Upper lobe of left lung (tissue), 6 donors: Measurements from ENCODE around the gene TNN. TPM values are rescaled to one million over a fixed set of nuclear protein-coding genes. Genes with fewer than 3 reads are reported as not detected.
"Not testable (repeated sequence)": the region's sequence is repeated elsewhere in the genome, so short reads cannot be mapped to it uniquely, and the experiment has no call there.

Experiments used
- ATAC-seq, 2 donors: fragments of 200-7000 bp; cut with Tn5 transposase; one replicate each; pipeline ENCODE4 v1.9.1; 2022; ENCODE audit warnings: mild to moderate bottlenecking in 2 of 2, moderate library complexity in 2 of 2; ENCODE audit not compliant: low FRiP score in 2 of 2
- DNase-seq, 2 donors: peaks; one replicate each; pipeline ENCODE4 v3.0.0-alpha.2; 2019 to 2020
- H3K27ac ChIP-seq, 4 donors: fragments of 200-600 bp; sonication (generic); one replicate each; pipeline ENCODE4 v1.5.1; 2016 to 2019
- H3K27me3 ChIP-seq, 4 donors: fragments of 200-600 bp; sonication (generic); one replicate each; pipeline ENCODE4 v1.5.1; 2017 to 2019
- H3K36me3 ChIP-seq, 4 donors: fragments of 200-600 bp; sonication (generic); one replicate each; pipeline ENCODE4 v1.5.1; 2016 to 2019
- H3K4me1 ChIP-seq, 4 donors: fragments of 200-600 bp; sonication (generic); one replicate each; pipeline ENCODE4 v1.5.1; 2018 to 2019
- H3K4me3 ChIP-seq, 4 donors: fragments of 200-600 bp; sonication (generic); one replicate each; pipeline ENCODE4 v1.5.1; 2017 to 2019; ENCODE audit warnings: mild to moderate bottlenecking in 2 of 4, moderate library complexity in 1 of 4
- H3K9me3 ChIP-seq, 4 donors: fragments of 200-600 bp; sonication (generic); one replicate each; pipeline ENCODE4 v1.5.1; 2018 to 2019
- EP300 ChIP-seq, 4 donors: sonication (generic); formaldehyde crosslinking; IDR thresholded peaks; one replicate each; pipeline ENCODE4 v1.5.1; 2017; ENCODE audit warnings: antibody characterized with exemption in 4 of 4, control low read depth in 2 of 4
- POLR2A ChIP-seq, 4 donors: fragments of 450-650 bp; IDR thresholded peaks; one replicate each; pipeline ENCODE4 v1.5.1; 2016 to 2017; ENCODE audit warnings: antibody characterized with exemption in 4 of 4, mild to moderate bottlenecking in 2 of 4
- POLR2AphosphoS5 ChIP-seq, 2 donors: sonication (generic); formaldehyde crosslinking; IDR thresholded peaks; one replicate each; pipeline ENCODE4 v1.5.1; 2017; ENCODE audit warnings: antibody characterized with exemption in 2 of 2
- WGBS, 2 donors: methylation state at CpG; one replicate each; pipeline ENCODE4 v1.1.5; 2017 to 2018; 5-methylcytosine and 5-hydroxymethylcytosine counted together
- total RNA-seq, 6 donors: library from RNA; depleted of rRNA in 4 of 6; stranded (reverse); fragments of >200 nt in 4 of 6; gene quantifications; one replicate each; pipeline versions ENCODE4 v1.1.0 to v1.2.1, GENCODE V29; 2016 to 2021
- TF ChIP-seq, protein P1 (sequence below), 6 experiments: fragments of 450-650 bp in 4 of 6; fragments of 200-600 bp in 2 of 6; sonication (generic) in 2 of 6; IDR thresholded peaks; one replicate each; pipeline ENCODE4 v1.5.1; 2016 to 2019; ENCODE audit warnings: antibody characterized with exemption in 6 of 6
- donor health status: DM: no; HTN: no; CAD: no; lungs with moderate emphysema.
- donor health status: DM: no; HTN: yes; CAD: no; lungs with severe emphysema.

Gene TNN
- total RNA-seq, 6 donors from 2014 or later: 0.14 to 1.0 (median 0.16) TPM; not detected in 2

DNA sequence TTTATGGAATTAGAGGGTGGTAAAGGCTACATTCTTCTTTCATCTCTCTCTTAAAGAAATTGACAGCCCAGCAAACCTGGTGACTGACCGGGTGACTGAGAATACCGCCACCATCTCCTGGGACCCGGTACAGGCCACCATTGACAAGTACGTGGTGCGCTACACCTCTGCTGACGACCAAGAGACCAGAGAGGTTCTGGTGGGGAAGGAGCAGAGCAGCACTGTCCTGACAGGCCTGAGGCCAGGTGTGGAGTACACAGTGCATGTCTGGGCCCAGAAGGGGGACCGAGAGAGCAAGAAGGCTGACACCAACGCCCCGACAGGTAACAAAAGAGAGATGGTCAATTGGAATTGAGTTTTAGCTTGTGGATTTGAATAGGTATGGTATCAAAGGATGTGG, 29.7 kb downstream of the TNN start:
- TF ChIP-seq EP300 (IDR thresholded peaks at IDR 0.05) (no peak), POLR2AphosphoS5 (IDR thresholded peaks at IDR 0.05) (no peak), POLR2A (IDR thresholded peaks at IDR 0.05) (no peak)
- TF ChIP-seq, protein P1, sequence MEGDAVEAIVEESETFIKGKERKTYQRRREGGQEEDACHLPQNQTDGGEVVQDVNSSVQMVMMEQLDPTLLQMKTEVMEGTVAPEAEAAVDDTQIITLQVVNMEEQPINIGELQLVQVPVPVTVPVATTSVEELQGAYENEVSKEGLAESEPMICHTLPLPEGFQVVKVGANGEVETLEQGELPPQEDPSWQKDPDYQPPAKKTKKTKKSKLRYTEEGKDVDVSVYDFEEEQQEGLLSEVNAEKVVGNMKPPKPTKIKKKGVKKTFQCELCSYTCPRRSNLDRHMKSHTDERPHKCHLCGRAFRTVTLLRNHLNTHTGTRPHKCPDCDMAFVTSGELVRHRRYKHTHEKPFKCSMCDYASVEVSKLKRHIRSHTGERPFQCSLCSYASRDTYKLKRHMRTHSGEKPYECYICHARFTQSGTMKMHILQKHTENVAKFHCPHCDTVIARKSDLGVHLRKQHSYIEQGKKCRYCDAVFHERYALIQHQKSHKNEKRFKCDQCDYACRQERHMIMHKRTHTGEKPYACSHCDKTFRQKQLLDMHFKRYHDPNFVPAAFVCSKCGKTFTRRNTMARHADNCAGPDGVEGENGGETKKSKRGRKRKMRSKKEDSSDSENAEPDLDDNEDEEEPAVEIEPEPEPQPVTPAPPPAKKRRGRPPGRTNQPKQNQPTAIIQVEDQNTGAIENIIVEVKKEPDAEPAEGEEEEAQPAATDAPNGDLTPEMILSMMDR (IDR thresholded peaks at IDR 0.05): no peak
- Histone ChIP-seq H3K36me3 (no peaks in the 10 kb centered on the region), H3K27me3 (no peaks in the 10 kb centered on the region), H3K4me3 (no peak overlapping the region), H3K27ac (no peak overlapping the region), H3K4me1 (no peaks in the 10 kb centered on the region), H3K9me3 (no peaks in the 10 kb centered on the region)
- DNase-seq: no peak
- no peak for ATAC-seq
- WGBS, 2 donors: 89 to 92% methylated on average over 9 of the region's 9 CpGs

DNA sequence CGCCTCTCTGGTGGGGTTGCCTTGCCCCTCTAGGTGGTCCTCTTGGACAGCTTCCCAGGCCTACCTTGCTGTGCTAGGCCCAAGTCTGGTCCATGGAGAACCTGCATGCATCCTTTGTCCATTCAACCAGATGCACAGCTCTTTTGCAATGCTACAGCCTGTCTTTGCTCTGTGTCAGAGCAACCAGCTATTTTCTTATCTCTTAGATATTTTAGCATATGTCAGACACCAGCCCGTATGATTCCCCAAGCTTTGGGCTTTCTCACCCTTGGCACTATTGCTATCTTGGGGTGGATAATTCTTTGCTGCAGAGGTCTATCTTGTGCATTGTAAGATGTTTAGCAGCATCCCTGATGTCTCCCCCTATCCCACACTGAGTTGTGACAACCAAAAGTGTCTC, 32.3 kb downstream of the TNN start:
- WGBS, 2 donors: 77% methylated on average over 2 of the region's 2 CpGs
- H3K4me1 ChIP-seq: no peaks in the 10 kb centered on the region
- H3K4me3 ChIP-seq: no peak overlapping the region
- TF ChIP-seq, protein P1 (IDR thresholded peaks at IDR 0.05): no peak
- TF ChIP-seq POLR2AphosphoS5 (IDR thresholded peaks at IDR 0.05) (no peak), EP300 (IDR thresholded peaks at IDR 0.05) (no peak), POLR2A (IDR thresholded peaks at IDR 0.05) (no peak)
- H3K27ac ChIP-seq: no peak overlapping the region
- DNase-seq: no peak
- H3K9me3 ChIP-seq: no peaks in the 10 kb centered on the region
- no peaks in the 10 kb centered on the region for H3K36me3 ChIP-seq
- no peak for ATAC-seq
- no peaks in the 10 kb centered on the region for H3K27me3 ChIP-seq

DNA sequence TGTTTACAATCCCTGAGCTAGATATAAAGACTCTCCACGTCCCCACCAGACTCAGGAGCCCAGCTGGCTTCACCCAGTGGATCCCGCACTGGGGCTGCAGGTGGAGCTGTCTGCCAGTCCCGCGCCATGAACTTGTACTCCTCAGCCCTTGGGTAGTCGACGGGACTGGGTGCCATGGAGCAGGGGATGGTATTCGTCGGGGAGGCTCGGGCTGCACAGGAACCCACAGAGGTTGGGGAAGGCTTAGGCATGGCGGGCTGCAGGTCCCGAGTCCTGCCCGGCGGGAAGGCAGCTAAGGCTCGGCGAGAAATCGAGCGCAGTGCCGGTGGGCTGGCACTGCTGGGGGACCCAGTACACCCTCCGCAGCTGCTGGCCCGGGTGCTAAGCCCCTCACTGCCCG, 34.5 kb downstream of the TNN start:
- H3K9me3 ChIP-seq, H3K36me3 ChIP-seq, H3K27me3 ChIP-seq, H3K27ac ChIP-seq, H3K4me3 ChIP-seq, H3K4me1 ChIP-seq, ATAC-seq, DNase-seq: not testable (repeated sequence)
- WGBS, 2 donors: 81% methylated on average over 6 of the region's 21 CpGs; no CpG with 5 or more reads in 1 of the 2 donors

DNA sequence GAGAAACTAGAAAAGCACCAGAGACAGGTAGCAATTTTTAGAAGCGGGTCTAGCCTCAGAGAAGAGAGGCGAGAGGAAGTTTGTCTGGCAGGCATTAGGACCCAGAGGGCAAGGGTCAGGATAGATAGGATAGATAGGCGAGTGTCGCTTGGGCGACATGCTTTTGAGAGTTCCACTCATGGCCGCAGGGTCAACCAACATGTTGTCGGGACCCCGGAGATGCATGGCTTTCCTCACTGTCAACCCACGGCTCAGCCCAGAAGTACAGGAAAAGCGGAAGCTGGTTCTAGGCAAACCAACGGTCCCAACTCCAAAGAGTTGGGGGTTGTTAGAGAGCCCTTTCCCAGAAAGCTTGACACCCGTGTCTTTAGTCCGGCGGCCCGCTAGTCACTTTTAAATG, 38.9 kb downstream of the TNN start:
- not testable (repeated sequence) for H3K4me1 ChIP-seq, H3K4me3 ChIP-seq, H3K9me3 ChIP-seq, DNase-seq, H3K36me3 ChIP-seq, H3K27me3 ChIP-seq, ATAC-seq, H3K27ac ChIP-seq
- WGBS, 2 donors: 90 to 96% methylated on average over 13 to 15 of the region's 15 CpGs

DNA sequence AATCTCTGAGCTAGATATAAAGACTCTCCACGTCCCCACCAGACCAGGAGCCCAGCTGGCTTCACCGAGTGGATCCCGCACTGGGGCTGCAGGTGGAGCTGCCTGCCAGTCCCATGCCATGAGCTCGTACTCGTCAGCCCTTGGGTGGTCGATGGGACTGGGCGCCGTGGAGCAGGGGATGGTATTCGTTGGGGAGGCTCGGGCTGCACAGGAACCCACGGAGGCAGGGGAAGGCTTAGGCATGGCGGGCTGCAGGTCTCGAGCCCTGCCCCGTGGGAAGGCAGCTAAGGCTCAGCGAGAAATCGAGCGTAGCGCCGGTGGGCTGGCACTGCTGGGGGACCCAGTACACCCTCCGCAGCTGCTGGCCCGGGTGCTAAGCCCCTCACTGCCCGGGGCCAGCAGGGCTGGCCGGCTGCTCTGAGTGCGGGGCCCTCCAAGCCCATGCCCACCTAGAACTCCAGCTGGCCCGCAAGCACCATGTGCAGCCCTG, 40.7 kb downstream of the TNN start:
- H3K4me3 ChIP-seq, H3K27ac ChIP-seq, H3K4me1 ChIP-seq, H3K27me3 ChIP-seq, H3K9me3 ChIP-seq, H3K36me3 ChIP-seq, ATAC-seq: not testable (repeated sequence)
- WGBS, 2 donors: 81 to 93% methylated on average over 8 to 14 of the region's 25 CpGs
- DNase-seq: peak in 1 of 2 donors; percentile 58

DNA sequence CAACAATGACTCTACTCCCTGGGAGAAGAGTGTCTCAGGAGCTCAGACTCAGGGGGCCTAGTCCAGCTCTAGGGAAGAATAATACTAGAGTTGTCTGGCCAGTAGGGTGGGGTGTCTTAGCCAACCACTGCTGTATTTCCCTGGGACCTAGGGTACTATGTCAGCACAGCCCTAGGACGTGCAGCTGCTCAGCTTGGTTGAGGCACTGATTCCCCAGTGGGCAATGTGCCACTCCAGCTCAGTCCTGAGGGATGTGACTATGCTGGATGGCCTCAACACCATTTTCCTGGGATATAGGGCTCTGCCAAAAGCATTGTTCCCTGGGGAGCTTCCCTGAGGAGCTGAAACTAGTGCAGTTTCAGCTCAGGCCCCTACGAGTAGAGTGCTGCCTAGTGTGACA, 47.4 kb downstream of the TNN start:
- DNase-seq: no peak
- 62 to 71% methylated on average over 2 of the region's 2 CpGs for WGBS, 2 donors
- no peak for TF ChIP-seq EP300 (IDR thresholded peaks at IDR 0.05)
- no peak for TF ChIP-seq POLR2AphosphoS5 (IDR thresholded peaks at IDR 0.05)
- TF ChIP-seq, protein P1 (IDR thresholded peaks at IDR 0.05): no peak
- no peak for TF ChIP-seq POLR2A (IDR thresholded peaks at IDR 0.05)
- Histone ChIP-seq H3K27ac (no peak overlapping the region), H3K27me3 (no peaks in the 10 kb centered on the region), H3K36me3 (no peaks in the 10 kb centered on the region), H3K4me1 (no peaks in the 10 kb centered on the region), H3K4me3 (no peak overlapping the region), H3K9me3 (peaks cover 0 to 9% (median 8%) of the 10 kb centered on the region in 4 donors)
- no peak for ATAC-seq
